HG02943 (cell line): ENCODE results near the gene PRPH2.
A peak's percentile ranks its signal among the peaks of the same experiment; 100 is the strongest.

Experiments used
- ATAC-seq: cut with Tn5 transposase; IDR thresholded peaks from one replicate; pipeline ENCODE4 v1.9.1; 2021; ENCODE audit warnings: mild to moderate bottlenecking, low read depth, moderate library complexity; ENCODE audit not compliant: unreplicated experiment

The PRPH2 gene, protein sequence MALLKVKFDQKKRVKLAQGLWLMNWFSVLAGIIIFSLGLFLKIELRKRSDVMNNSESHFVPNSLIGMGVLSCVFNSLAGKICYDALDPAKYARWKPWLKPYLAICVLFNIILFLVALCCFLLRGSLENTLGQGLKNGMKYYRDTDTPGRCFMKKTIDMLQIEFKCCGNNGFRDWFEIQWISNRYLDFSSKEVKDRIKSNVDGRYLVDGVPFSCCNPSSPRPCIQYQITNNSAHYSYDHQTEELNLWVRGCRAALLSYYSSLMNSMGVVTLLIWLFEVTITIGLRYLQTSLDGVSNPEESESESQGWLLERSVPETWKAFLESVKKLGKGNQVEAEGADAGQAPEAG

DNA sequence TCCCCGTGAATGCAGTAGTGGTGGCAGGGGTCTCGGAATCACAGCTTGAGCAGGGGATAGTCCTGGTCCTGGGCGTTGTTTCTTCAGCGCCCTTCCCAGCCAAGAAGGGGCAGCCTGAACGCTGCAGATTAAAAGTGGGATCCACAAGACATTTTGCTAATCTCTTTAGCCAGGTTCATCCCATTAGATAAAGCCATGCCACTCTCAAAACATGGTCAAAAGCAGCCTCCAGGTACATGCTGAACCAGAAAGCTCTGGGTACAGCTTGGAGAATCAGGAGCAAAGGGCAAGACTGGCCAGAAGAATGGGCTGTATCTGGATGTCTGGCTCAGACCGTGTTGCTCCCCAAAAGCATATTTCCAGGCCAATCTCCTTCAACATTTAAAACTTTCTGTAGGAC lies at the start of gene PRPH2:
TSS of gene PRPH2 (minus strand) at position 101 of the 400 bp plus-strand sequence. CDS start 263 bp downstream, outside the sequence.
- ATAC-seq = no peak

DNA sequence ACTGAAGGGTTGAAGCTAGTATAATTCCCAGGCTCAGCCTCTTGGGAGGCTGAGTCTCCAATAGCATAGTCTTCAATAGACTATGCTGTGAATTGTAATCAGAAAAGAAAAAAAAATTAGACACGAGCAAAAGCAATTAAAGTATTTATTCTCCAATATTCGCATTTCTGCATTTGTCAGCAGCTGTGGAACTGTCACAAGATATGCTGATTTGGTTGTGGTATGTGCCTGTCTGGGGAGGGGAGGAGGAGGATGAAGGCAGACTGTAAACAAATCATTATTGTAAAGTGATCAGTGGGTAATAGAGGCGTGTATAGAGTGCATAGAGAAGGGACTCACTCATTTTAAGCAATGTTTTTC lies 49.3 kb upstream of the PRPH2 start:
- ATAC-seq = no peak

DNA sequence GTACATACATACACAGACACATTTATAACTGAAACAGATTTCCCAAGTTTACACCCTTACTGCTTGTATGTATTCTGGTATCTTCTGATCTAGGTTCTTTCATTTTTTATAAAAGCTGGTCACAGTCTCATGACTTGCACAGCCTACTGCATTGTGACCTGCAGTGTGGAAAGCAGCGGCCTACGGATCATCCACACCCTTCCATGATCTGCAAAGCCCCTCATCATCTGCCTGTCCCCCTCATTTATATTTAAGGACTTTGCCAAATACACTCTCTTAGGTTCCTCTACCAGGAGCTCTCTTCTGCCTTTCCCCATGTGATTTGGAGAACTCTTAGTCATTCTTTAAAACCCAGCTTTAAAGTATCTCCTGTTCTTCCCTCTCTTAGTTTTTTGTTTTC lies 47.4 kb upstream of the PRPH2 start:
- no peak for ATAC-seq

DNA sequence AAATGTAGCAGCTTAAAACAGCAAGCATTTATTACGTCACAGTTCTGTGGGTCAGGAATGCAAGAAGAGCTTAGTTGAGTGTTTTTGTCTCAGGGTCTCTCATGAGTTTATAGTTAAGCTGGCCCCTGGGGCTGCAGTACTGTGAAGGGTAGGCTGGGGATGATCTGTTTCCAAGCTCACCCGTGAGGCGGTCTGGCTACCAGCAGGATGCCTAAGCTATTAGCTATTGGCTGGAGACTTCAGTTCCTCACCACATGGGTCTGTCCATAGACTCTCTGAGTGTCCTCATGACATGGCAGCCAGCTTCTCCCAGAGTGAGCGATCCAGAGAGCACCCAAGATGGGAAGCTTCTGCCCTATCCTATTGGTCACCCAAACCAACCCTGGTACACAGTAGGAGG lies 46.7 kb upstream of the PRPH2 start:
- no peak for ATAC-seq

DNA sequence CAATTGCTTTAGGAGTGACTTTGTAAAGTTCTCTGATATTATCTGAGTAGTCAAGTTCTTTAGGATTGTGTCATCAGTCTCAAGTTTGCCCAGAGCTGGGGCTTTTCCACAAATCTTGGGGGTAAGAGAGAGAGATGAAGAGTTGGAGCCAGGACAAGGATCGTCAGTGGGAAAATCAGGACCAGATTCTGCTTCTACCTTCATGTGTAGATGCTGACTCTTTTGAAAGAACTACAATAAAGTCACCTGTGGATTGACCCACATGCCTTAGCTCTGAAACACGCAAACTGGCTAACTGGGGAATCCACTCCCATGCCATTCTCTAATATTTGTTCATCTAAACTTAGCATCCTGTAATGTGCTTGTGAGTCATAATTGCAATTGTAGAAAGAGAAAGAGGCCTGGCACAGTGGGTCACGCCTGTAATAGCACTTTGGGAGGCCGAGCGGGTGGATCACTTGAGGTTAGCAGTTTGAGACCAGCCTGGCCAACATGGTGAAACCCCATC lies 43.8 kb upstream of the PRPH2 start:
- no peak for ATAC-seq

DNA sequence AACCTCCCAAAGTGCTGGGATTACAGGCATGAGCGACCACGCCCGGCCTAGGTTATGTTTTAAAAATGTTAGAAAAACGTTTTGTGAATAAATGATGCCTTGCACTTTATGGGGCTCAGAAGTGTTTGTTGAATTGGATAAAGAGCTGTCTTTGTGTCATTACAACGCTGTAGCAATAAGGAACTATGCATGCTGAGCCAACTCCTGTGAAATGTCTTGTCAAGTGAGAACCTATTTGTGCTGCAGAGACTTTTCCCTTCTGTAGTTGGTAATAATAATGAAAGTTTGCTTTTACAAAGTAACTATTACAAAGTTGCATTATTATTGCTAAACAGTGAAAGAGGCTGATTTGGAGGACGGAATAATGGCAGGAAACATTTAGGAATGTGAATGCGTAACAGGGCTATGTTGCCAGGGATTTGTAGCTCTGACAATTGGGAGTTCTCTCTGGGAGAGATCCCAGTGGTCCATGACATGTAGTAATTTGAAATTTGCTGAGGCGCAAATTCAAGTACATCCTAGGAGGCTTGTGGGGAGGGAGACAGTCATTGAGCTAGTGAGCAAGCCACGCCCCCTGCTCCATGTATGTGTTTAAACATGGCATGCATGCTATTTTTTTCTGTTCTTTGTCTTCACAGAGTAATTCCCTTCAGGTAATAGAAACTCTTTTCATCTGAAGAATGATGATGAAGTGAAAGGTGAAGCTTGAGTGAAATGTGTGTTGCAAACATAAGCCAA lies 42.7 kb upstream of the PRPH2 start:
- ATAC-seq = no peak

DNA sequence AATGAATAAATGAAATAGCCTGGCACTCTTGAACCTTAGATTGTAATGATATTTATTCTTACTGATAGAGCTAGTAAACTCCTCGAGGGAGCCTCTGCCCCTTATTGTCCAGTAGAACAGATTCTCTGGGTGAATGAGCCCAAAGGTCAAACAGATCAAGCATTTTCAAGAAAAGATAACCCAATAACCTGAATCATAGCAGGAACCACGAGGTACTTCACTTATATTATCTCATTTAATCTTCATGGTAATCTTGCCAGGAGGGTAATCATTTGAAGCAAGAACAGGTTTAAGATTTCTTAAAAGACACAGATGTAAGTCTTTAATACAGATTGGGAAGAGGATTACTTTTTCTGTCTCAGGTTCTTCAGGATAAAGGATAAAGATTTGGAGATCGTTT lies 40.6 kb upstream of the PRPH2 start:
- ATAC-seq = no peak

DNA sequence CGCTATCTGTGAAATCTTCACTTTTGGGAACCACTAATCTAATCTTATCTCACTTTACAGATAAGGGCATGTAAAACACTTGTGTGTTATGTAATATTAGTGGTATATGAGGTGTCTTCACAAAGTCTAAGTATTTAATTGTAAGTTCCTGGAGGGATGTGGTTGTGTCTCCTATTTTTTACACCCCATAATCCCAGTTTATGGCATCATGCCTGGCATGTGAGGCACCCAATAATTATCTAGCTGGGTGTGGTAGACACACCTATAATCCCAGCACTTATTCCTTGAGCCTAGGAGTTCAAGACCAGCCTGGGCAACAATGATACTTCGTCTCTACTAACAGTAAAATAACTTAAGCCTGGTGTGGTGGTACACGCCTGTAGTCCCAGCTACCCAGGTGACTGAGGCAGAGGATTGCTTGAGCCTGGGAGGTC lies 40.0 kb upstream of the PRPH2 start:
- no peak for ATAC-seq

DNA sequence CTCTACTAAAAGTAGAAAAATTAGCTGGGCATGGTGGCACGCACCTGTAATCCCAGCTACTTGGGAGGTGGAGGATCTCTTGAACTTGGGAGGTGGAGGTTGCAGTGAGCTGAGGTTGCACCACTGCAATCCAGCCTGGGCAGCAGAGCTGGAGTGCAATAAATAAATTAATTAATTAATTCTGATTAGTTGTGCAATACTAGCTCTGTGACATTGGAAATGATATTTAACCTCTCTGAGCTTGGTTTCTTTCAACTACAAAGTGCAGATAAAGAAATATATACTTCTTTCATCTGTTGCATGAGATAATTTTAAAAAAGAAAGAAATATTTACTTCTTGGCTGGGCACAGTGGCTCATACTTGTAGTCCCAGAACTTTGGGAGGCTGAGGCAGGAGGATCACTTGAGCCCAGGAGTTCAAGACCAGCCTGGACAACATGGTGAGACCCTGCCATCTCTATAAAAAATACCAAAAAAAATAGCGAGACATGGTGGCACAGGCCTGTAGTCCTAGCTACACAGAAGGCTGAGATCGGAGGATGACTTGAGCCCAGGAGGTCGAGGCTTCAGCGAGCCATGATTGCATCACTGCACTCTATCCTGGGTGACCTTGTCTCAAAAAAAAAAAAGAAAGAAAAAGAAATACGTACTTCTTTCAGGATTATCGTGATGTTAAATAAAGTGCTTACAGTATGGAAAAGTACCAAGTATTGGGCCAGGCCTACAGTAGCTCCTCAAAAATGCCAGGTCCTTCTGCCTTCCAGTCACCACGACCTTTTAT lies 39.1 kb upstream of the PRPH2 start:
- ATAC-seq = no peak

DNA sequence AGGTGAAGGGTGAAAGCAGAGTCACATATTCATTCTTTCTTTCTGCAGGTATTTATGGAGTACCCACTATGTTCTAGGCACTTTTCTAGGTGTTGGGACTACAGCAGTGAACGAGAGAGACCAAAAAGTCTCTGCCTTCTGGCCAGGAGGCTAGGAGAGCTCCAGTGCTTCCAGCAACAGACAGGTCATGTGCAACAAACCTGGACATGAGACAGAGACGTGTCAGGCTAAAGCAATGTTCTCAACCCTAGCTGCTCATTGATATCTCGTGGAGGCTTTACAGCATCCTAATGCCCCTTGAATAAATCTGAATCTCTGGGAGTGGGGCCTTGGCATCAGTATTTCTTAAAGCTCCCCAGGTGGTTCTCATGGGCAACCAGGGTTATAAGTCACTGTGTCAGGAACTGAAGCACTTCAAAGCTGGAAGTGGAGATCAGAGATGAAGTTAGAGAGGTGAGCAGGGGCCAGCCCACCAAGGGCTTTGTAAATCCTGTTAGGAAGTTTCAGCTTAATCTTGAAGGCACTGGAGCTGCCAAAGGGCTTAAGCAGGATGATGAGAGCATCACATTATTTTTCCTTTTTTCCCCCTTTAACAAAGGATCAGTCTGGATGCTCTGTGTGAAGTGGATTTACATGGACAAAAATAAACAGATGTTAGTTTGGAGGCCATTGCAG lies 36.5 kb upstream of the PRPH2 start:
- no peak for ATAC-seq

DNA sequence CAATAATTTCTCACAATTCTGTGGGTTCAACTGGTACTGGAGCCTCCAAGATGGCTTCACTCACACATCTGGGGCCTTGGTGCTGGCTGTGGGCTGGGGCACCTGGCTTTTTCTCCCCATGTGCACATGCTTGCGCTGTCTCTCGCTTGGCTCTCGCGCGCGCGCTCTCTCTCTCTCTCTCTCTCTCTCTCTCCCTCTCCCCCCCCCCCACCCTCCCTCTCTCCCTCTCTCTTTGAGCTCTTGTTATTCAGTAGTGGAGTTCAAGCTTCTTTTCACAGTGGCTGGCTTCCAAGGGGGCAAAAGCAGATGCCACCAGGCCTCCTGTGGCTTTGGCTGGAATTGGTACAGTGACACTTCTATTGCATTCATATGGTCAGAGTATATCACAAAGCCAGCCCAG lies 34.3 kb upstream of the PRPH2 start:
- ATAC-seq = no peak

DNA sequence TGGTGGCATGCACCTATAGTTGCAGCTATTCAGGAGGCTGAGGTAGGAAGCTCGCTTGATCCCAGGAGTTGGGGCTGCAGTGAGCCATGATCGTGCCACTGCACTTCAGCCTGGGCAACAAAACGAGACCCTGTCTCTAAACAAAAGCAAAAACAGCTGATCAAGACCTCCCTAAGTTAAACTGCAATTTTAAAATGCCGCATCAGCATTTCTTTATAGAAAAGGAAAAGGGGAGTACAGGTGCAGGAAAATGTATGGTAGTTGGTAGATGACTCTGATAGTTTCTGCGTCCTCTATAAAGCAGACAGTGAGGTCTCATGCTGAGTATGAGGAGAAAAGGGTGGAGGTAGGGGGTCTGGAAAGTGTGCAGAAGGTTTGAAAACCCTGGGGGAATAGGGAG lies 32.4 kb upstream of the PRPH2 start:
- no peak for ATAC-seq

DNA sequence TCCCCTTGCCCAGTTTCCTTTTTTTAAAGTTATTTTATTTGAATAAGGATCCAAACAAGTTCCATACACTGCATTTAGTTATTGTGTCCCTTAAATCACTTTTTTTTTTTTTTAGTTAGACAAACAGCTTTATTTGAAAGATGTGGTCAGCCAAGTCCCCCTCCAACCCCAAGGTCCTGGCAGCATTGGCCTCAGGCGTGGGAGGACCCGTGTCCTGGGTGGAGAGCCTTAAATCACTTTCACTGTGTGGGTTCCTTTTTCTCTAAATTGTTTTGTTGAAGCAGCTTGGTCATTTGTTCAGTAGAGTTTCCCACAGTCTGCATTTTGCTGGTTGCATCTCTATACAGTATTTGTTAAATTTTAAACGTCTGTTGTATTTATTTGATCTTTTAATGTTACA lies 28.7 kb upstream of the PRPH2 start:
- no peak for ATAC-seq

DNA sequence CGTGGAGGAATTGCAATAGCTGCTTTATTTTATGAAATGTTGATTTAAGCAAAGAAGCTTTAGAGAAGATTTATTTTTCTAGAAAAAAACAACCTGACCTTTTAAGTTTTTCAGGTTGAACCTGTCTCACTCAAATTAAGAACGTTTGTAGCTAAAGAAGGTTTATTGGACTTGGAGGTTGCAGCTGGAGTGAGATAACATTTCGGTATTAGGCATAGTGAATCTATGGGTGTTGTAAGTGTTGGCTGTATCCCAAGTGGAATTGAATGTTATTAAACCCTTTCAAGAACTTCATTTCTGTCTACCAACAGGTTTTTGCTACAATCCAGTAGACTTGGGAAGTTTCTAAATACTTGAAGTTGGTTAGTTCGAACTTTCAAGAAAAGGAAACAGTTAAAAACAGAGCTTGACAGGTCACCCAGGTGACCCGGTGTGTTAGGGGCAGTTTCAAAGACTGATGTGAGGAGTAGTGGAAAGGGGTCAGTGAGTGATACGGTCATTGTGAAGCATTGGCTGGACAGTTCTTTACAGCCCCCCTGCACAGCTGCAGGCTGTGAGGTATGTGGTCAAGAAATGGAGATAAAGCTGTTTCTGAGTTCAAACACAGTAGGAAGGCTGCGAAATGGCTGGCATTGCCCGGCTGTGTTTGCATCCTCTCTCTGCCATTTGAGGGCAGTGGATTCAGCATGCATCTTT lies 26.0 kb upstream of the PRPH2 start:
- no peak for ATAC-seq

DNA sequence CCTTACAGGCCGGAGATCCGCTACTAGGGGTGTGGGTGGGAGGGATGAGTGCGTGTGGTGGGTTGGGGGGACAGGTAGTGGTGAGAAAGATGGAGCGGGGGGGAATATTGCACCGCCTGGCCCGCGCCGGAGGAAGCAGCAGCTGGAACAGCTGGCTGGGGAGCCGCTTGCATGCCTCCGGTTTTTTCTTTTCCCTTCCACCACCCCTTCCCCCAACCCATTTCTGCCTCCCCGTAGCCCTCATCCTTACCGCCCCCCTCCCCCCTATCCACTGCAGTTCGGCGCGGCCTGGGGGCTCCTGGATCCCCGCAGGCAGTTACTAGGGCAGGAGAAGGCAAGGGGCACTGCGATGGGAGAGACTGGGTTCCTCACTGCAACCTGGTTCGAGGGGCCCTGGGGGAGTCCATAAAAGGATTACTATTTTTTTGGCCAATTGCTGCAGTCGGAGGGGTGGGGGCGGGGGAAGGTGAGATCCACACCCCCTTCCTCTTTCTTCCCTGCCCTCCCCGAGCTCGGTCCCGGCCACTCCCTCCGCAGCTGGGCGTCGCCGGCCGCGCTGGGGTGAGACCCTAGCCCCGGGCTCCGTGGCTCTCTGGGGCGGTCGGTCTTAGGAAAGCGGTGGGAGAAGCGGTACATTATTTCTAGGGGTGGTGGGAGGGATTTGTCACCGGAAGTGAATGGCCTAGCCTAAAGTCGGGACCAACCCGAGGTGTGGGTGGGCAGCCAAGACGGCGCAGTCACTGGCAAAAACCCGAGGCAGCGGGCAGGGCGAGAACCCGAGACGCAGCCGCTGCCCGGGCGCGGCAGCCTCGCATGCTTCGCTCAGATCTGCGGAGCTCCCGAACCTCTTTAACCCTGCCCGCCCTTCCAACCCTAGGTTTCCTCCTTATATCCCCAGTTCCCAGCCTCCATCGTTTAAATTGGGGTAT lies 24.3 kb upstream of the PRPH2 start:
- peak; percentile 48 for ATAC-seq

DNA sequence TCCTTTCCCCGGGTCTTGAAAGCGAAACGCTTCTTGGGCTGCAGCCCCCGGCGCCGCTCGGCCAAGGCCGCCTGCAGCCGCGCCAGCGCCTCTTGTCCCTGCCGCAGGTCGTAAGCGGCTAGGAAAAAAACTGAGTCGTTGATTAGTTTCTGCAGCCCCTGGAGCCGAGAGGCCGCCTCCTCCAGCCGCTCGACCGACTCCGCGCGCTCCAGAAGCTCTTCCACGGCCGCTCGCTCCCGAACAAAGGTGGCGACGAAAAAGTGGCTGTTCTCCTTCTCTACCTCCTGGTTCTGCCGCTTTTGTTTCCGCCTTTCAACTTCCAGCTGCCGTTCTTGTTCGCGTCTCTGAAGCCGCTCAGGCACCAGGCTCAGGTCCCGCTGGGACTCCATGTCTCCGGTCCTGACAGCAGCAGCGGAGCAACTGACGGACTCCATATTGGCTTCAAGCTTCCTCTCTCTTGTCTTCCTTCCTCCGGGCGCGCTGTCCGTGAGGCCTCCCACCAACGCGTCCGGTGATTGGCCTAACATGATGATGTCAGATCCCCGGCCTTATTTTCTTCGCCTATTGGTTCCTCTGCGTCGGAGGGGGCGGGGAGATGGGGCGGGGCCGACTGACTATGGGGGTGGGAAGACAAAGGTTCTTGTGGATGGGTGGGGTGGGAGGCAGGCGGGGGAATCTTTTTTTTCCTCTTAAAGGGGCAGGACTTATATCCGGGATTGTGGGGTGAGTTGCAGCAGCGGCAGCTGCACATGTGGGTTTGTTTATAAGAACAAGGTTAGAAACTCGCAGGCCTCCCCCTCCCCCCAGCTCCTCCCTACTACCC lies 23.5 kb upstream of the PRPH2 start, which contains the start of gene TBCC:
TSS of gene TBCC (minus strand) at position 464 of the 823 bp plus-strand sequence. CDS start at position 434, 30 bp downstream.
- ATAC-seq = peak; percentile 53

DNA sequence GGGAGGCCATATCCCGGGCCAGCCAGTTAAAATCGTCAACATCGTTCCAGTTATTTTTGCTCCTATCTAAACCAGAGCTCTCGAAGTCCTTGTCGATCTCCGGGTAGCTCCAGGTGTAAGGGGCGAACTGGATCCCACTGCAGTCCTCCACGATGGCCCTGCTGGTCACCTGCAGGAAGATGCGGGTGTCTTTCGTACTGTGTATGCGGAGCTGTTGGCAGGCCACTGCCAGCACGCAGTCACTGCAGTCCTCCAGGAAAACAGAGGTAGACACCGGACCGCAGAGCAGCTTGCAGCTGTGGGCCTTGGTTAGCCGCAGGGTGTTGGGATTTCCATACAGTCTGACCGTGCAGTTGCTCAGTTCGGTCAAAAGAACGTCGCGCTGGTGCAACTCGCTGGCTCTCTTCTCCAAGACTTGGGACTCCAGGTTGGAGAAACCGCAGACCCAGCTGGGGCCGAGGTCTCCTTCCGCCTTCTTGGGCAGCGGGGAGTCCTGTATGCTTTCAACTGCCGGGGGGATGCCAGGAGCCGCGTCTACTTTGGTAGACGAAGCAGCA lies 22.8 kb upstream of the PRPH2 start:
- no peak for ATAC-seq
